Panc1 (cell line): Measurements from ENCODE around the gene DAPK2. TPM values are rescaled to one million over a fixed set of nuclear protein-coding genes. Genes with fewer than 3 reads are reported as not detected.
A peak's percentile ranks its signal among the peaks of the same experiment; 100 is the strongest.

Experiments
- ATAC-seq: fragments of 200-7000 bp; cut with Tn5 transposase; 2 replicates; pipeline ENCODE4 v1.9.1; 2020; ENCODE audit warnings: mild to moderate bottlenecking, moderate library complexity
- BruUV-seq: library from RNA; stranded (reverse); fragments of 400-500 nt; replicated peaks from 2 replicates; lab custom pipeline; 2021; lab: Mats Ljungman, UMichigan
- CTCF ChIA-PET: fragments of 300-600 bp; sonication (Branson Sonifier 250); formaldehyde crosslinking; loops from one replicate; lab custom pipeline; 2022; ENCODE audit warnings: antibody characterized with exemption; lab: Charles Lee
- POLR2A ChIA-PET: fragments of 300-600 bp; sonication (Branson Sonifier 250); formaldehyde crosslinking; loops from one replicate; lab custom pipeline; 2022; ENCODE audit warnings: antibody characterized with exemption; lab: Charles Lee
- DNase-seq: peaks from one replicate; pipeline ENCODE4 v3.0.0-alpha.2; 2010; ENCODE audit warnings: low read depth, low spot score
- H3K27ac ChIP-seq: 2 replicates; pipeline ENCODE4 v1.5.1; 2011; ENCODE audit warnings: mild to moderate bottlenecking, low read length, inconsistent platforms
- H3K27me3 ChIP-seq: fragments of 200-500 bp; sonication (Bioruptor generic); 2 replicates; pipeline ENCODE4 v1.6.0; 2014; ENCODE audit warnings: low read length, inconsistent platforms; ENCODE audit not compliant: control insufficient read depth, insufficient read depth
- H3K36me3 ChIP-seq: fragments of 200-500 bp; sonication (Bioruptor generic); 2 replicates; pipeline ENCODE4 v1.5.1; 2014; ENCODE audit warnings: inconsistent platforms, mild to moderate bottlenecking, low read length, moderate library complexity; ENCODE audit not compliant: control insufficient read depth, insufficient read depth
- H3K4me1 ChIP-seq: 2 replicates; pipeline ENCODE4 v1.5.1; 2011; ENCODE audit warnings: inconsistent platforms, mild to moderate bottlenecking, low read length, moderate library complexity; ENCODE audit not compliant: control insufficient read depth, insufficient read depth
- H3K4me3 ChIP-seq, 2 experiments: 2 replicates each; pipeline ENCODE4 v1.5.1; 2011 to 2012; ENCODE audit warnings: low read depth in 2 of 2, low read length in 2 of 2, mild to moderate bottlenecking in 2 of 2, inconsistent platforms in 1 of 2, moderate library complexity in 1 of 2
- H3K9me3 ChIP-seq: fragments of 200-500 bp; sonication (Bioruptor generic); 2 replicates; pipeline ENCODE4 v1.5.1; 2014; ENCODE audit warnings: low read depth, mild to moderate bottlenecking, inconsistent platforms, low read length, moderate library complexity; ENCODE audit not compliant: control insufficient read depth, insufficient read depth
- CTCF ChIP-seq: fragments of 450-650 bp; IDR thresholded peaks from 2 replicates; pipeline ENCODE4 v1.5.1; 2017; ENCODE audit warnings: mild to moderate bottlenecking
- POLR2AphosphoS5 ChIP-seq: IDR thresholded peaks from 2 replicates; pipeline ENCODE4 v1.6.1; 2012; ENCODE audit warnings: mild to moderate bottlenecking, low read depth, low read length, moderate library complexity
- REST ChIP-seq, 2 experiments: IDR thresholded peaks; 2 replicates each; pipeline ENCODE4 v1.6.1; 2011 to 2012; ENCODE audit warnings: low read depth in 2 of 2, control low read depth in 1 of 2, low read length in 1 of 2, mild to moderate bottlenecking in 1 of 2, moderate library complexity in 1 of 2; ENCODE audit not compliant: insufficient read depth in 1 of 2
- SIN3A ChIP-seq: IDR thresholded peaks from 2 replicates; pipeline ENCODE4 v1.6.1; 2012; ENCODE audit warnings: low read depth, mild to moderate bottlenecking, low read length, moderate library complexity, borderline replicate concordance; ENCODE audit not compliant: insufficient read depth
- TCF7L2 ChIP-seq: IDR thresholded peaks from 2 replicates; pipeline ENCODE4 v1.6.1; 2011; ENCODE audit warnings: mild to moderate bottlenecking, low read depth, low read length, inconsistent platforms
- in situ Hi-C: cut with HindIII; loops from 2 replicates; pipeline ENCODE4 v1.10.0; 2016; ENCODE audit warnings: low sequenced_read_pairs, low pct_unique_long_range_greater_than_20kb
- intact Hi-C: fragments of 100-400 bp; cut with micrococcal nuclease; formaldehyde crosslinking; loops from one replicate; pipeline ENCODE4 v1.10.0; 2022; ENCODE audit not compliant: unreplicated experiment
- total RNA-seq: library from RNA; stranded (reverse); gene quantifications from one replicate; pipeline ENCODE4 v1.2.1, GENCODE V29; 2021; ENCODE audit not compliant: unreplicated experiment

Gene DAPK2
- total RNA-seq, 1 experiment from 2014 or later, result 10.2 TPM

- no peak for ATAC-seq
- H3K36me3 ChIP-seq, result no peaks in the 10 kb centered on the region
- H3K27ac ChIP-seq, result no peak overlapping the region; the same call in 1 of the 2 replicates
- BruUV-seq, result no TSS peak
- POLR2A ChIA-PET, result no interaction called here
- no peak for DNase-seq
- peaks cover 3% of the 10 kb centered on the region; the same call in 1 of the 2 replicates for H3K4me1 ChIP-seq
- CTCF ChIA-PET, result interaction anchor here (0.7 to 1.3 kb wide), 3 partner anchors 11 to 140 kb away, joined by 3 to 6 read pairs (median 3); no protein-coding TSS in a partner anchor
- in situ Hi-C loops, result no loop called here
- H3K9me3 ChIP-seq, result no peaks in the 10 kb centered on the region
- no peak for TF ChIP-seq CTCF
- TF ChIP-seq POLR2AphosphoS5, result no peak
- no peak for TF ChIP-seq REST (IDR thresholded peaks at IDR 0.05; ENCODE audit: insufficient read depth in 1 of 2, low read depth in 2 of 2, low read length in 1 of 2)
- TF ChIP-seq TCF7L2, result no peak
- no peak for TF ChIP-seq SIN3A
- intact Hi-C loops, result loop anchor here (1.0 to 5.0 kb wide), 4 partner anchors 59 to 281 kb away; partner anchors contain the start of gene HERC1
- H3K4me3 ChIP-seq, result no peak overlapping the region
- no peaks in the 10 kb centered on the region for H3K27me3 ChIP-seq
These were observed 154.5 kb downstream of the DAPK2 start for GRCh38 chr15:63891768-63892133.

GRCh38 chr15:63891079-63891767, 155.1 kb downstream of the DAPK2 start:
- H3K4me3 ChIP-seq, result no peak overlapping the region
- H3K9me3 ChIP-seq, result no peaks in the 10 kb centered on the region
- ChIA-PET POLR2A (no interaction called here), CTCF (interaction anchor here (0.7 to 1.3 kb wide), 3 partner anchors 11 to 139 kb away, joined by 3 to 6 read pairs (median 3); no protein-coding TSS in a partner anchor)
- peak; percentile 74 for DNase-seq
- no peaks in the 10 kb centered on the region for H3K27me3 ChIP-seq
- peak; percentile 95 for TF ChIP-seq CTCF
- no peak for TF ChIP-seq POLR2AphosphoS5
- no TSS peak for BruUV-seq
- H3K4me1 ChIP-seq, result peaks cover 3% of the 10 kb centered on the region; the same call in 1 of the 2 replicates
- no peaks in the 10 kb centered on the region for H3K36me3 ChIP-seq
- intact Hi-C loops (loop anchor here (1.0 to 5.0 kb wide), 4 partner anchors 58 to 280 kb away; partner anchors contain the start of gene HERC1), in situ Hi-C loops (no loop called here)
- ATAC-seq, result peak; percentile 98
- no peak overlapping the region; the same call in 1 of the 2 replicates for H3K27ac ChIP-seq
